IMR-90 (cell line): ENCODE measurements around the gene CREB3L1. TPM values are rescaled to one million over a fixed set of nuclear protein-coding genes. Genes with fewer than 3 reads are reported as not detected.
A peak's percentile ranks its signal among the peaks of the same experiment; 100 is the strongest.

ENCODE experiments used
- ATAC-seq: fragments of 200-7000 bp; cut with Tn5 transposase; 2 replicates; pipeline ENCODE4 v1.9.1; 2020; ENCODE audit warnings: low read depth, mild to moderate bottlenecking, moderate library complexity
- BruUV-seq: library from RNA; stranded (reverse); fragments of 400-500 nt; replicated peaks from 2 replicates; lab custom pipeline; 2021; lab: Mats Ljungman, UMichigan
- CTCF ChIA-PET: fragments of 300-600 bp; formaldehyde crosslinking; extraction: SDS; loops from one replicate; lab custom pipeline; 2021; ENCODE audit warnings: antibody characterized with exemption; lab: Yijun Ruan, JAX
- POLR2A ChIA-PET: fragments of 300-600 bp; sonication (Branson Sonifier 250); formaldehyde crosslinking; loops from one replicate; lab custom pipeline; 2022; ENCODE audit warnings: antibody characterized with exemption; ENCODE audit not compliant: unreplicated experiment; lab: Charles Lee
- DNase-seq: peaks from one replicate; pipeline ENCODE4 v3.0.0; 2013
- H2AFZ ChIP-seq: replicated peaks from 2 replicates; pipeline ENCODE3; 2013; ENCODE audit warnings: low read length, mild to moderate bottlenecking; ENCODE audit not compliant: poor library complexity
- H2AK5ac ChIP-seq: 2 replicates; pipeline ENCODE4 v1.6.1; 2013; ENCODE audit warnings: low read depth, low read length, inconsistent platforms
- H2AK9ac ChIP-seq: replicated peaks from 2 replicates; pipeline ENCODE3; 2013; ENCODE audit warnings: mild to moderate bottlenecking, low read depth, low read length, moderate library complexity; ENCODE audit not compliant: poor library complexity
- H2BK120ac ChIP-seq: 2 replicates; pipeline ENCODE4 v1.6.1; 2013; ENCODE audit warnings: low read depth, low read length, inconsistent platforms
- H2BK15ac ChIP-seq: 3 replicates; pipeline ENCODE4 v1.6.1; 2013; ENCODE audit warnings: low read depth, low read length, inconsistent platforms
- H2BK20ac ChIP-seq: 2 replicates; pipeline ENCODE4 v1.6.1; 2013; ENCODE audit warnings: low read depth, mild to moderate bottlenecking, inconsistent platforms, low read length, moderate library complexity
- H2BK5ac ChIP-seq: 2 replicates; pipeline ENCODE4 v1.6.1; 2013; ENCODE audit warnings: mild to moderate bottlenecking, low read depth, low read length, inconsistent platforms; ENCODE audit not compliant: poor library complexity, severe bottlenecking
- H3K14ac ChIP-seq: replicated peaks from 2 replicates; pipeline ENCODE4 v1.6.1; 2013; ENCODE audit warnings: low read depth, low read length, inconsistent platforms
- H3K18ac ChIP-seq: 2 replicates; pipeline ENCODE4 v1.6.1; 2013; ENCODE audit warnings: low read depth, low read length, control low read depth
- H3K23ac ChIP-seq: 2 replicates; pipeline ENCODE4 v1.6.1; 2013; ENCODE audit warnings: low read depth, low read length, inconsistent platforms
- H3K27ac ChIP-seq: 2 replicates; pipeline ENCODE4 v1.5.1; 2013; ENCODE audit warnings: mild to moderate bottlenecking, control low read depth, low read length; ENCODE audit not compliant: insufficient read depth
- H3K27me3 ChIP-seq: 2 replicates; pipeline ENCODE4 v1.6.1; 2013; ENCODE audit warnings: low read length; ENCODE audit not compliant: control insufficient read depth, insufficient read depth
- H3K36me3 ChIP-seq: 2 replicates; pipeline ENCODE4 v1.6.1; 2013; ENCODE audit warnings: low read length, mixed read lengths; ENCODE audit not compliant: control insufficient read depth, insufficient read depth
- H3K4ac ChIP-seq: 2 replicates; pipeline ENCODE4 v1.6.1; 2013; ENCODE audit warnings: low read depth, low read length, inconsistent platforms
- H3K4me1 ChIP-seq: 2 replicates; pipeline ENCODE4 v1.6.1; 2013; ENCODE audit warnings: low read length, mixed read lengths; ENCODE audit not compliant: control insufficient read depth, insufficient read depth
- H3K4me2 ChIP-seq: 2 replicates; pipeline ENCODE4 v1.6.1; 2013; ENCODE audit warnings: low read depth, mild to moderate bottlenecking, control low read depth, low read length, moderate library complexity
- H3K4me3 ChIP-seq: 2 replicates; pipeline ENCODE4 v1.5.1; 2013; ENCODE audit warnings: low read depth, mild to moderate bottlenecking, control low read depth, low read length, moderate library complexity; ENCODE audit not compliant: insufficient read depth
- H3K56ac ChIP-seq: 2 replicates; pipeline ENCODE4 v1.6.1; 2013; ENCODE audit warnings: low read length, inconsistent platforms; ENCODE audit not compliant: insufficient read depth; ENCODE audit errors: extremely low read depth
- H3K79me1 ChIP-seq, 2 experiments: 2 replicates each; pipeline ENCODE4 v1.6.1; 2013; ENCODE audit warnings: low read length in 2 of 2, inconsistent platforms in 1 of 2, low read depth in 1 of 2
- H3K9ac ChIP-seq: 2 replicates; pipeline ENCODE4 v1.6.1; 2013; ENCODE audit warnings: low read depth, low read length, control low read depth
- H3K9me1 ChIP-seq: 2 replicates; pipeline ENCODE4 v1.6.1; 2013; ENCODE audit warnings: low read length, inconsistent platforms; ENCODE audit not compliant: insufficient read depth
- H3K9me3 ChIP-seq: 2 replicates; pipeline ENCODE4 v1.6.1; 2013; ENCODE audit warnings: low read length; ENCODE audit not compliant: control insufficient read depth, insufficient read depth
- H4K20me1 ChIP-seq: 2 replicates; pipeline ENCODE4 v1.6.1; 2013; ENCODE audit warnings: low read length, inconsistent platforms; ENCODE audit not compliant: insufficient read depth
- H4K5ac ChIP-seq: 2 replicates; pipeline ENCODE4 v1.6.1; 2013; ENCODE audit warnings: mild to moderate bottlenecking, low read depth, low read length, control low read depth
- H4K8ac ChIP-seq, 2 experiments: 2 replicates each; pipeline ENCODE4 v1.6.1; 2013; ENCODE audit warnings: low read depth in 2 of 2, low read length in 2 of 2, control low read depth in 1 of 2, inconsistent platforms in 1 of 2
- H4K91ac ChIP-seq: 2 replicates; pipeline ENCODE4 v1.6.1; 2013; ENCODE audit warnings: low read depth, low read length, inconsistent platforms; ENCODE audit not compliant: insufficient read depth
- CEBPB ChIP-seq: IDR thresholded peaks from 2 replicates; pipeline ENCODE4 v1.6.1; 2012; ENCODE audit warnings: low read depth, low read length, improper control_type of control experiment
- CHD1 ChIP-seq: IDR thresholded peaks from 2 replicates; pipeline ENCODE4 v1.6.1; 2012; ENCODE audit warnings: low read depth, low read length, improper control_type of control experiment
- CTCF ChIP-seq: conservative IDR thresholded peaks from 2 replicates; pipeline ENCODE4 v1.5.1; 2012; ENCODE audit warnings: mild to moderate bottlenecking, low read depth, low read length, improper control_type of control experiment
- ELK1 ChIP-seq: fragments of 150-350 bp; IDR thresholded peaks from 2 replicates; pipeline ENCODE4 v1.6.1; 2016; ENCODE audit warnings: low read depth, mild to moderate bottlenecking, low read length, moderate library complexity, borderline replicate concordance
- FOS ChIP-seq: fragments of 150-350 bp; IDR thresholded peaks from 2 replicates; pipeline ENCODE4 v1.6.1; 2016; ENCODE audit warnings: low read depth, low read length
- MAFK ChIP-seq: IDR thresholded peaks from 2 replicates; pipeline ENCODE4 v1.6.1; 2012; ENCODE audit warnings: low read depth, low read length, improper control_type of control experiment
- NFE2L2 ChIP-seq: fragments of 150-350 bp; IDR thresholded peaks from 2 replicates; pipeline ENCODE4 v1.6.1; 2016; ENCODE audit warnings: low read depth, mild to moderate bottlenecking, low read length
- RAD21 ChIP-seq: IDR thresholded peaks from 2 replicates; pipeline ENCODE4 v1.6.1; 2012; ENCODE audit warnings: low read length, improper control_type of control experiment
- WGBS, 2 experiments: methylation state at CpG; one replicate each; pipeline versions ENCODE4 v1.1.5 to v1.1.7; 2013; ENCODE audit warnings: missing lambda C conversion rate in 2 of 2; ENCODE audit not compliant: insufficient read length in 1 of 2; ENCODE audit errors: extremely low coverage in 2 of 2; 5-methylcytosine and 5-hydroxymethylcytosine counted together
- dilution Hi-C: fragments of 300-500 bp; cut with HindIII; formaldehyde crosslinking; loops from one replicate; pipeline ENCODE4 v1.14.3; 2018; ENCODE audit warnings: low sequenced_read_pairs; ENCODE audit not compliant: unreplicated experiment
- in situ Hi-C: fragments of 300-500 bp; cut with MboI; formaldehyde crosslinking; loops from 3 replicates; pipeline ENCODE4 v1.14.3; 2019; ENCODE audit warnings: low sequenced_read_pairs, inconsistent platforms, mixed read lengths
- intact Hi-C: fragments of 100-400 bp; cut with micrococcal nuclease; formaldehyde crosslinking; loops from 2 replicates; pipeline ENCODE4 v1.10.0; 2022
- polyA plus RNA-seq, 3 experiments: library from polyadenylated mRNA; depleted of rRNA; stranded (reverse); fragments of >200 nt; gene quantifications; 2 replicates each; pipeline ENCODE4 v1.2.3, GENCODE V29; 2012; ENCODE audit warnings: low replicate concordance in 1 of 3
- total RNA-seq: library from RNA; depleted of rRNA; stranded (reverse); fragments of >200 nt; gene quantifications from 2 replicates; pipeline ENCODE4 v1.2.3, GENCODE V29; 2012

The CREB3L1 gene
- total and polyA plus RNA-seq, 2 of the 4 experiments (the other 2 are of a cell fraction), result 8.1 to 82.3 TPM

- DNase-seq, result no peak
- dilution Hi-C loops, result no loop called here
- no peaks in the 10 kb centered on the region for H3K4me1 ChIP-seq
- H3K4ac ChIP-seq, result no peak overlapping the region
- H3K4me2 ChIP-seq, result no peak overlapping the region
- no peak overlapping the region for H3K4me3 ChIP-seq
- no peak overlapping the region for H3K9ac ChIP-seq
- H2BK120ac ChIP-seq, result no peak overlapping the region
- no TSS peak for BruUV-seq
- no peak overlapping the region for H4K5ac ChIP-seq
- no peaks in the 10 kb centered on the region; the same call in 1 of the 2 replicates for H3K9me1 ChIP-seq
- no peaks in the 10 kb centered on the region for H3K9me3 ChIP-seq
- no peak overlapping the region for H4K91ac ChIP-seq
- H3K14ac ChIP-seq, result no peak overlapping the region
- H3K79me1 ChIP-seq, result no peaks in the 10 kb centered on the region; a peak in 1 of 4 replicates
- H3K27me3 ChIP-seq, result no peaks in the 10 kb centered on the region
- H4K8ac ChIP-seq, result no peak overlapping the region
- intact Hi-C loops, result no loop called here
- no peak overlapping the region for H2BK15ac ChIP-seq
- ChIA-PET POLR2A (no interaction called here), CTCF (no interaction called here)
- H3K56ac ChIP-seq, result no peak overlapping the region
- no peaks in the 10 kb centered on the region for H4K20me1 ChIP-seq
- H3K18ac ChIP-seq, result no peak overlapping the region
- H3K23ac ChIP-seq, result no peak overlapping the region
- in situ Hi-C loops, result no loop called here
- H2AK9ac ChIP-seq, result no peak overlapping the region
- no peak overlapping the region for H2BK5ac ChIP-seq
- no peak overlapping the region for H2AK5ac ChIP-seq
- no CpG with 5 or more reads among the region's 3 CpGs for WGBS, 2 experiments
- H2AFZ ChIP-seq, result no peak overlapping the region
- H3K27ac ChIP-seq, result no peak overlapping the region
- H3K36me3 ChIP-seq, result no peaks in the 10 kb centered on the region
- ATAC-seq, result no peak
- H2BK20ac ChIP-seq, result peak overlapping the region; percentile 16; the same call in 1 of the 2 replicates
- TF ChIP-seq MAFK, result no peak
- no peak for TF ChIP-seq CHD1
- TF ChIP-seq NFE2L2, result no peak
- TF ChIP-seq RAD21, result no peak
- no peak for TF ChIP-seq FOS
- no peak for TF ChIP-seq CEBPB
- TF ChIP-seq CTCF, result no peak
- no peak for TF ChIP-seq ELK1
Measured at GRCh38 chr11:46256540-46257001, 20.9 kb upstream of the CREB3L1 start.
